ENCODE data around the gene USH1C.

Gene USH1C

DNA sequence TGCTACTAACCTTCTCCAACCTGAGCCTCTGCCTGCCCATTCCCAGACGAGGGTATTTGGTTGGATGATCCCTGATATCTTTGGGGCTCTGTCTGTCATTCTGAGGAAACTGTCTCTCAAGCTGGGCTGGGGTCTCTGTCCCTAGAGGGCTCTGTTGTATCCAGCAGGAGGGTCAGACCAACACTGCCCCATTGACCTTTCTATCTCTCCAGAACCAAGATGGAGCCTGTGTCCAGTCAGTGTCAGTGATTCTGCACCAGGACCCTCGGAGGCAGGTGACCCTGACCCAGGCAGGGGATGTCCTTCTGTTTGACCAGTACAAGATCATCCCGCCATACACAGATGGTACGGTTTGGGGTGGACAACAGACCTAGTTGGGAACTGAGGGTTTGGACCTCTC is 24.7 kb upstream of the USH1C start:
- DNase-seq: no peak

DNA sequence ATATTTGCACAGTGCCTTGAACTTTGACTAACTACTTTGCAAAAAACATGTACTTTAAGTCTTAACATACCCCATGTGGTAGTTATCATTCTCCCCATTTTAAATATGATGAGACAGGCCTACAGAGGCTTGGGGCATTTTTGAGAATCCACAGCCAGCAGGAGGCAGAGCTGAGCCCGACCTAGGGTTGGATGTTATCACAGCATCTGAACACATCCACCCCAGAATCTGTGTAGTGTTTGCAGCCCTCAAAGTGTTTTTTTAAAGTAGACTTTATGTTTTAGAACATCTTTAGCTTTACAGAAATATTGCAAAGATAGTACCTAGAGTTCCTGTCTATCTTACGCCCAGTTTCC is 20.4 kb upstream of the USH1C start:
- DNase-seq: no peak

DNA sequence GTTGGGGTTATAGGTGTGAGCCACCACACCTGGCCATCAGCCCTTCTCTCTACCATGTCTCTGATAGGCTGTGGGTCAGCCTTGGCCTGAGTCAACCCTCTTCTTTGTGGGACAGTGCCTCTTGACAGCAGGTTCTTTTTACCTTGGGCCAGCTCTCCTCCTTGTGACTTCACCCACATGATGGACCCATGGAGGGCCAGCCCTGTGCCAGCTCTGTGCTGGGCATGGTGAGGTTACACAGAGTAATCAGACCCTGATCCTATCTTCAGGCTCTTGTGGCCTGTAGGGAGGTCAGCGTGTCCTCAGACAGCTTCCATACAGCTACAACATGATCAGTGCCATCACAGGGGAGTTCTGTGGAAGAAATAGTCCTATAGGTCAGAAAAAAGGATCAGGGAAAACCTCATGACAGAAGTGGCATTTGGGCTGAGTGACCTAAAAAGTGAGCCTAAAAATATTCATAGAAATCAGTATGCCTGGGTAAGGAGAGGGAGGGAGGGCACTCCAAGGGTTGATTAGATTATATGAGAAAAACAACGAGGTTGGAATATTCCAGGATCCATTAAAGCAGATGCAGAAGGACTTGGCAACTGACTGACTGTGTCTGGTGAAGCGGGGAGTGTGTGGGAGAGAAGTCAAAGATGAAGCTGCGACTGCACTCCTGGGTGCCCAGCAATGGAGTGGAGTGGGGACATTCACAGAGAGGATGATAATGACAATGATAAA is 19.9 kb upstream of the USH1C start:
- no peak for DNase-seq

DNA sequence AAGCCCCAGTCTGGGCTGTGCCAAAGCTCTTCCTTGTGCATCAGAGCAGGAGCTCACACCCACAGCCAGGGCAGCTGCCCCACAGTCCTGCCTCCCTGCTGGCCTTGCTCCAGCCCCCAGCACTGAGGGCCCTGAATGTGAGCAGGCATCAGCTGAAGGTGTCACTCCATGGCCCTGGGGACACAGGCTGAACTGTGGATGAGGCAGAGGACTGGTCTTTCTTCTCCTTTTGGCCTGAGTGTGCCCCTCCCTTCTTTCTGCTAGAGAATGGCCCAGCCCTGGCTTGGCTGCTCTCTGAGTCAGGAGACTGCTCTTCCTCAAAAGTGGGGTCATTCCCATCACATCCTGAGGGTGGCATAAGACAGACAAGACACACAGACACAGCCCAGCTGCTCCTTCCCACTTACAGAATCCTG is 19.0 kb upstream of the USH1C start:
- no peak for DNase-seq

DNA sequence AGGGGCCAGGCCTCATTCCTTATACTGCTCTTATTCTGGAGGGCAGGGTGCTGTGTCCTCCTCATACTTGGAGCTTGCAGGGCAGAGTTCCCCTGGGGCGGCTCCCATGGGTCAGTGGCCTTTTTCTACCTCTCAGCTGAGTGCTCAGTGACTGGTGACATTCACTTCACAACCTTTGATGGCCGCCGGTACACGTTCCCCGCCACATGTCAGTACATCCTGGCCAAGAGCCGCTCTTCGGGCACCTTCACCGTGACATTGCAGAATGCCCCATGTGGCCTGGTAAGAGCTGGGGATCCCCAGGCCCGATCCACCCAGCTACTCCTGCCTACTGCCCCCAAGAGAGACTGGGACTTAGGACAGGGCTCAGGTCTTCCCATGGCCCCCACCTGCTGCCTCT is 17.3 kb upstream of the USH1C start:
- no peak for DNase-seq

DNA sequence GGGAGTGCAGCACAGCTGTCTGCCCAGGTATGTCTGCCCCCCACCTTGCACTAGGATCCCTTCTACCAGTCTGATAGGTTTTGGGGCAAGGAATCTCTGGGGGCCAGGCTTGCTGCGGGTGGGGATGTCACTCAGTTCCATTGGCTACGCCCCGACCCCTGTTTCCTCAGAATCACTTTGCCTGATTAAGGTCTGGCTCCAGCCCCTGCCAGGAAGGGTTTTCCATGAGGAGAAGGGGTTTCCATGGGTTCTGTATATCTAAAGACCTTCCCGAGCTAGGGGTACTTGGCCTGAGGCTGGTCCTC is 16.8 kb upstream of the USH1C start:
- DNase-seq: no peak

DNA sequence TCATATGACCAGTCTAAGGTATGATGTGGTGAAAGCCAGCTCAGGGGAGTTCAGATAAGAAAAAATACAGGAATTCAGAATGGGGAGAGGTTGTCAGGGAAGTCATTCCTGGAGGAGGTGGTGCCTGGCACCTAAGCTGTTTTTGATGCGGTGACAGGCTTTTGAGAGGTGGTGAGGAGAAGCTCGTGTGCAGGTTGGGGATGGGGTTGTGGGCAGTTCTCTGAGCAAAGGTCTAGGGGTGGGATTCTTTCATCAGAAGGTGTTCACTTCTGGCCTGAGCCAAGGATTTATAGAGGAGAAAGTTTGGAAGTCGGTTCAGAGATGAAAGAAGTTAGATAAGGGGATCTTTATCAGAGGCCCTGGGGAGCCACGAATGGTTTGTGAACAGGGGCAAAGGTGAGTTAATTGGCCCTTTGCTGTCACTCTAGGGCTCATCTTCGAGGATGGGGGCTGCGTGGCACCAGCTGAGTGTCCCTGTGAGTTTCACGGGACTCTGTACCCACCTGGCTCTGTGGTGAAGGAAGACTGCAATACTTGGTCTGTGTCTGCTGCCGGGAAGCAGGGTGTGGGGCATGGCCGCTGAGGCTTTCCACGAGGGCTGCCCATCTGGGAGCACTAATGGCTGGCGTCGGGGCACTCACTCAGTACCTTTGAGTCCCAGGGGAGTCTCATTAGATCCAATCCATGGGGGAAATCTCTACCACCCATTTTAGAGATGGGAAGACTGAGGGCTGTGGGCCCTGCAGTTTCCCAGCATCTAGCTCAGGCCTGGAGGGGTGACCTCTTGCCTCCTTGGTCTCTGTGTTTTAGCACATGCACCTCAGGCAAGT is 16.3 kb upstream of the USH1C start:
- DNase-seq: no peak

DNA sequence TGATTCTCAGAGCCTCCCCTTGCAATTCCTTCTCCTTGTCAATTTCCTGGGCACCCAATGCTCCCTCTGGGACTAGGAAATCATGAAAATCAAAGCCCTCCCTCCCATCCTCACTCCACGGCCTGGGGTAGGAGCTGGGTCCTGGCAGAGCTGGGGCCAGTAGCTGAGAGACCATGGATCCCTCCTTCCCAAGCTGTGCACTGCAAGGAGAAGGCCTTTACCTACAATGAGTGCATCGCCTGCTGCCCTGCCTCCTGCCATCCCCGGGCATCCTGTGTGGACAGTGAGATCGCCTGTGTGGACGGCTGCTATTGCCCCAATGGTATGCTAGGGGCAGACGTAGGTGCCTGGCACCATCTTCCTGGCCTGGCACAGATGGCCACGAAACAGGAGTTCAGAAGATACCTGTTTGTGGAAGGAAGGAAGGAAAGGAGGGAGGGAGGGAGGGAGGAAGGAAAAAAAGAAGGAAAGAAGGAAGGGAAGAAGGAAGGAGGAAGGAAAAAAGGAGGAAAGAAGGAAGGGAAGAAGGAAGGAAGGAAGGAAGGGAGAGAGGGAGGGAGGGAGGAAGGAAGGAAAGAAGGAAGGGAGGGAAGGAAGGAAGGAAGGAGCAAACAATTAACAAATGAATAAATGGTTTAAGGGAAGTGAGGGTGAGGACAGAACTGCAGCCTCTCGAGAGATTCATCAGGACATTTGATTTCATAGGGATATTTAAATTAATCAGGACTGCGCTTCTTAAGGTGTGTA is 15.3 kb upstream of the USH1C start:
- DNase-seq: no peak

DNA sequence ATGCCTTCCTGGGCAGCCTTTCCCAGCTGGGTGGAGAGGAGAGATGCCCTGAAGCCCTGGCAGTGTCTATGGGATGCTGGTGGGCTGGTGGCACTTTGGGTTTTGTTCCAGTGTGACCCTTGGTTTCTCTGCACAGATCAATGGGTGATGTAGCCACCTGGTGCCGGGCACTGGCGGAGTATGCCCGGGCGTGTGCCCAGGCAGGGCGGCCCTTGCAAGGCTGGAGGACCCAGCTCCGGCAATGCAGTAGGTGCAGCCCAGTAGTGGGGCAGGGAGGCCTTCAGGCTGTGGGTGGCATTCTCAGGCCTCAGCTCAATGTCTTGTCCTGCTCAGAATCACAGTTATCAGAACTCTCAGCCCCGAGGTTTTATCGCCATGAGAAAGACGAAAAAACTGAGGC is 14.7 kb upstream of the USH1C start:
- no peak for DNase-seq

DNA sequence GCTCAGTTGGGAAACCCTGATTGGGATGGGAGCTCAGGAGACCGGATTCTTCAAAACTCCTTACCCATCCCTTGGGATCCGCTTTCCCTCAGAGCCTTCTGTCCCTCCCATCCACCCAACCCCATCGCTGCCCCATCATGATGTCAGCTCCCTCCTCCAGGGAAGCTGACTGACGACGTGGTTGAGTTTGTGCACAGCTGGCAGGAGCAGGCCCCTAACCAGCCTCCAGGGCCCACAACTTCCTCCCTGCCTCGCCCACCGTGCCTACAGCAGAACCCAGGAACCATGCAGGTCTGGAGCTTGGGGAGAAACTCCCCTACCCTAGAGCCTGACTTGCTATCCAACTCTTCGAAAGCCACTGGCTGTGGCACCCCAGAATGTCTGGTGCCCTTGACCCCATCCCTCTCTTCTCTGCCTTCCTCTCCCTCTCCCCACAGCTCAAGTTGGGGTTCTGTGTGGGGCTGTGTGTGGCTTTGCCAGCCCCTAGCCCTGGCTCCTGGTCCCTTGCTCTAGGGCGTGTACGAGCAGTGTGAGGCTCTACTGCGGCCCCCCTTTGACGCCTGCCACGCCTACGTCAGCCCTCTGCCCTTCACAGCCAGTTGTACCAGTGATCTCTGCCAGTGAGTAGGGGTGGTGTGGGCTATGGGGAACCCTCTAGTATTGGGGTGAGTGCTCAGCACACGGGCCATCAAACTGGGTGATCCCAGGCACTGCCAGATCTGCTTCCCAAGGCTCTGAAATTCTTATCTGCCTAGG is 14.0 kb upstream of the USH1C start:
- DNase-seq: no peak

DNA sequence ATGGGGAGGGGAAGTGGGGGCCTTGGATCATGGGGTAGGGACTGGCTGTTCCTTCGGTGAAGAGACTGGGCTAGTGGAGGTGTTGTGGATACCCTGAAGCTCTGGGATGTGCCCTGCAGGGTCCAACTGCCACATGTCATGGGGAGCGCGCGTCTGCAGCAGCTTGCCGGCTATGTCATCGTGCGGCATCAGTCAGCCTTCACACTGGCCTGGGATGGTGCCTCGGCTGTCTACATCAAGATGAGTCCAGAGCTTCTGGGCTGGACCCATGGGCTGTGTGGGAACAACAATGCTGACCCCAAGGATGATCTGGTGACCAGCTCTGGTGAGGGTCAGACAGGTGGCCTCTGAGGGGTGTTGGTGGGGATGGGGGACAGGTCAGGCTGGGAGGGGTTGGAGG is 12.8 kb upstream of the USH1C start:
- DNase-seq: no peak

DNA sequence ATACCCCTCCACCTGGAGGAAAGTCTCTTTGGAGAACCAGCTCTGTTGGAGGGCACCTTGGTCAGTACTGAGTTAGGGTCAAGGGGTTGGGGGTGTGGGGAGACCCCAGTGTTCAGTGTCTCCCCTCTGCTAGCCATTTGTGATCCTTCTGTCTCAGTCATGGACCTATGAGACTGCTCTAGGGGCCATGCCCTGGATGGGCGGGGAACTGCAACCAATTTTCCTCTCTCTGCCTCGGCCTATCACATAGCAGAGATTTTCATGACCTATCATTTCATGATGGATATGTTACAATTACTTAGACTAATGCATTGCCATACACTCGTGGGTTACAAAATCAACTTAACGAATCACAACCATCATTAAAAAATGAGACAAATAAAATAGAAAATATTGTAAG is 10.3 kb upstream of the USH1C start:
- no peak for DNase-seq

DNA sequence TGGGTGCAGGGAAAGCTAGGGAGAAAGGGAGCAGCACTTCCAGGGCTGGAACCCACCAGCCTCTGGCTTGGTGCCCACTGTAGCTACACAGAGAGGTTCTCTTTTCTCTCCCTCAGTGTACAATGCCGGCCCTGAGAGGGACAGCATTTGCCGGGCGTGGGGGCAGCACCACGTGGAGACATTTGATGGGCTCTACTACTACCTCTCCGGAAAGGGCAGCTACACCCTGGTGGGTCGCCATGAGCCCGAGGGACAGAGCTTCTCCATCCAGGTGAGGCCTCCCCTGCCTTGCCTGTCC is 9.0 kb upstream of the USH1C start:
- DNase-seq: no peak

DNA sequence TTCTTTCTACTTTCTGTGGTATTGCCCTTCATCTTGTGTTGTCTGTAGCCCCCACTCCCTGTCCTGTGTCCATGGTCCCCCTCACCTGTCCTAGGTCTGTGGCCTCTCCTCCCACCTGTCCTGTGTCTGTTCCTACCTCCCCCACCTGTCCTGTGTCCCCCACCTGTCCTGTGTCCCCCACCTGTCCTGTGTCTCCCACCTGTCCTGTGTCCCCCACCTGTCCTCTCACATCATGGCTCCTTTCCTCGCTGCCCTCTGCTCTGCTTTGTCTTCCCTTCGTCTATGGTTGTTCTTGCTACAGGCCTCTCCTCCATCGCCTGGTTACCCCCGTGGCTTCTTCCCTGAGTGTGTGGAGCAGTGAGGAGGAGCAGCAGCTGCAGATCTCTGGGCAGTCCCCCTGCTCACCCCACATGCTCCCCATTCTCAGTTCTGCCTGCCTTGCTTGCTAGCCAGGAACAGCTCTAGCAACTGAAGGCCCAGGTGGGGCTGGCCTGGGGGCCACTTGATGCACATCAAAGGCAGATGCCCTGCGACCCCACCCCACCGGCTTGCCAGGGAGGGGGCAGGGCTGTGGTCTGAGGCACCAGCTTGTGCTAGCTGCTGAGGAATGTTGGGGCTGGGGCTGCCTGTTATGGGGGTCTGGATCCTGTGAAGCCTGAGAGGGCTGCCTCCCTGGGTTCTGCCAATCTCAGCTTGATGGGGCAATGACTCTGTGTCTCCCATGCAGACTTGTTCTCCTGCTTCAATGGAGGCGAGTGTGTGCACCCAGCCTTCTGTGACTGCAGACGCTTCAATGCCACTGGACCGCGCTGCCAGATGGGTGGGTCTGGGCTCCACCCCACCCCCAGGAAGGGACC is 8.4 kb upstream of the USH1C start:
- DNase-seq: no peak

DNA sequence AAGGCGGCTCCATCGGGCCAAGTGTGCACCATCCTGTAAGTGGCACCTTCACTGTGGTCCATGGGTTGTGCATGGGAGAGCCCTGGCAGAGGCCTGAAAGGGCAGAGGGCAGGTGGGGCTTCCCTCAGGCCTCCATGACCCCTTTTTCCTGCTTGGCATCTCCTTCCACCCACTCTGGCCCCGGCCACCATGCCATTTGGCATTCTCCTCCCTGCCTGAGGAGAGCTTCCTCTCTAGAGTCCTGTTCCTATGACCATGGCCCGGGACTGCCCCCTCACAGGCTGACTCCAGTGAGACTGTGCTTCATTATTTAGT is 7.8 kb upstream of the USH1C start:
- DNase-seq: no peak

DNA sequence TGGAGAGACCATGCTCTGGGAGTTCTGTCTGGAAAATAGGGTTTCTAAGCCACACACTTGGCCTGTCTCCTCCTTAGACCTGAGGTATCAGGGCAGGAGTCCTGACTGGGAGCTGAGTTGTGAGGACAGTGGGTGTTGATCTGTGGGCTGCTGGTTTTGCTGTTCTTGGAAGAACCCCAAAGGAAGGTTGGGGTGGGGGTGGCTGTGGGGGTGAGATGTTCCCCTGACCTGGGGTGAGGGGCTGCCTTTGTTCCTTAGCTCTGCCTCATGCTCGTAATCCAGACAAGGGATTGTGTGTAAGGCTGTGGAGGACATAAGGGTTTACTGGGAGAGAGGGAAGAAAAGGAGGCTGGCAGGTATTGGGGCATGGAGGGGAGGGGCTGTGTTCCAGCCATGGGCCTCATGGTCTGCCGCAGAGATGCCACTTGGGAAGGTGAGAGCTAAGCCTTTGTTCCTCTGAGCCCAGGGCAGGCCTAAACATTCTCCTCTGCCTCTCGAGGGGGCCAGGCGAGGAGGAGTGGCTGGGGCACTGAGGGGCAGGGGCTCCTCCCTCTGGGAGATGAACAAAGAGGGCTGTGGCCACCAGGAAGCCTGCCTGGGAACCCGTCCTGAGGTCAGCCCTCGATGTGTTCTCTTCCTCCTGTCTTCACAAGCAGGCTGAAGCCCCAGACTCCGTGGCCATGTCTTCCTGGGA is 7.3 kb upstream of the USH1C start:
- DNase-seq: no peak

DNA sequence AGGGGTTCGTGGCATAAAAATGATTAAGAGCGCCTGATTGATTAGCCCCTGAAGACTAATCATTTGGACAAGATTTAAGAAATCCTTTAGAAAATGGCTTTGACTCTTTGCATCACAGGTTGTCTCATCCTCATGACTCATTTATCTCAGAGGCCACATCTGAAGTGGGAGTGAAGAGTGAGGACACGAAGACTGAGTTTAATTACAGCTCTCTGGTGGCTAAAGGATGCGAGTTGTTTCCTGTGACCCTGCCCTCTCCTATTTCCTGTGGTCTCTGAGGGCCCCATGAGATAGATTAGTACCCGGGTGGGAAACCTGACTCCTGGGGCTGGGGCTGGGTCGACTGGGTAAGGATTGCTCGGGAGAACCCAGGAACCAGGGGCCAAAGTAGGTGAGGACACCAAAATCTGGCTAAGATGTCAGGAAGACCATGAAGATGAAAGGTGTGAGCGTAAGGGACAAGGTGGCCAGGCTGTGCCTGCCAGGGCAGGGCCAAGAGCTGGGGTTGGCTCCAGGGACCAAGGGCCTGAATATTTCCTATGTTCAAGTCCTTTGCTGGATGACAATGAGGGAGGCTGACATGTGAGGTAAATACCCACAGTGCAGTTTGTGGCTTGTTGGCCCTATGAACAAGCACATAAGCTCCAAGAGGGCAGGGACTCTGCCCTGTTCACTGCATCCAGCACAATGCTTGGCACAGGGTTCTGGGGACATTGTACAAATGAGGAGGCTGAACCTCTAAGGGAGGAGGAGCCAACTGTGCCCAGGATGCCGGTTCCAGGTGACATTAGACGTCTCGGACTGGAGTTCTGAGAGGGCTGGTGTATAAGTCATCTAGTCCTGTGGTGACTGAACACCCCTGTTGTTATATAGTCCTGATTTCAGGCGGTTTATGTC is 6.5 kb upstream of the USH1C start:
- no peak for DNase-seq

DNA sequence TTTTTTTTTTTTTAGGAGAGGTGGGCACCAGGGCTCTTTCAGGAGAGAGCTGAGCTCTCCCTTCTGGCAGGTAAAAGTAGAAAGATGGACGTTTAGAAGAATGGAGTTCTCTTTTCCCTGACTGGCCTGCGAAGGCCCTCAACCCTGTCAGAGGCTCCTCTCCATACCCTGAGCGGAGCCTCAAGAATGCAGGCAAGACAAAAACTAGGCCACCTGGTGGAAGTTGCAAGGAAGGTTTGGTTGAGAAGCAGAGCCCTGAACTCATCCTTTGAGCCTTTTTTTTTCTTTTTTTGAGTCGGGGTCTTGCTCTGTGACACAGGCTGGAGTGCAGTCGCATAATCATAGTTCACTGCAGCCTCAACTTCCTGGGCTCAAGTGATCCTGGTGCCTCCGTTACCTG is 4.2 kb upstream of the USH1C start:
- no peak for DNase-seq

DNA sequence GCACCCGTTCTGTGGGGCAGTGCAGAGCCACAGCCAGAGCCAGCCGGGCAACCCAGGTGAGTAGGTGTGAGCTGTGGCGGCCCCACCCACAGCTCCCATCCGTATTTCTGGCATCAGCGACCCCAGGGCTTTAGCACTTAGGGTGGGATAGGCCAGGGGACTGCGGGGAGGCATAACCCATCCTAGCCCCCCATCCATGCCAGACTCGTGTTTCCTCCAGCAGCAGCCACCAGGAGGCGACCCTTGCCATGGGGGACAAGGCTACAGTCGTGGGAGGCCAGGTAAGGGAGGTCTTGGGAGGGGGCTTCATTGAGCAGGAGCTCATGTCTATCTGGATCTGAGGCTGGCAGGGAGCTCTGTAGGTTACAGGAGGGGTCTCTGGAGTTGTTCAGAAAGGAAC is 3.7 kb upstream of the USH1C start:
- no peak for DNase-seq

DNA sequence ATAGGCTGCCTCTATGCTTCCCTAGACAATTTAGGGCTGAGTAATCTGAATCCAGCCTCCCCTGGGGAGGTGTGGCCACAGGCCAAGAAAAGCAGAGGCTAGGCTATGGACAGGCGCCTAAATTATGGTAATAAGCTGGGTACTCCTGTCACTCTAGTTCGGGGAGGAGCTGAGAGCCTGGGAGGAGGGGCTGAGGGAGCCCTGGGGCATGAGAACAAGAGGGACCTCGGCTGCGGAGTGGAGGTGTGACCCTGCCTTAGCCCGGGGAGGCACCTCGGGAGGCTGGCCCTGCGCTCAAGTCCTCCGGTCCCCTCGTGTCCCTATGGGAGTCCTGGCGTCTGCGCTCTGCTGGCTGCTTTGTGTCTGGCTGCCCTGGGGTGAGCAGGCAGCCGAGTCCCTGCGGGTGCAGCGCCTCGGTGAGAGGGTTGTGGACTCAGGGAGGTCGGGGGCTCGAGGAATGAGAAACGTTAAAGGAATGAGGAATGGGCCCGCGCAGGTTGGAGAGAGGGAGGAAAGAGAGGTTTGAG is 2.9 kb upstream of the USH1C start, which contains the start of gene OTOG:
Gene OTOG (plus strand): TSS at position 209 of the 527 bp plus-strand sequence. CDS start 114 bp downstream, at position 323.
- DNase-seq: peak; percentile 81

DNA sequence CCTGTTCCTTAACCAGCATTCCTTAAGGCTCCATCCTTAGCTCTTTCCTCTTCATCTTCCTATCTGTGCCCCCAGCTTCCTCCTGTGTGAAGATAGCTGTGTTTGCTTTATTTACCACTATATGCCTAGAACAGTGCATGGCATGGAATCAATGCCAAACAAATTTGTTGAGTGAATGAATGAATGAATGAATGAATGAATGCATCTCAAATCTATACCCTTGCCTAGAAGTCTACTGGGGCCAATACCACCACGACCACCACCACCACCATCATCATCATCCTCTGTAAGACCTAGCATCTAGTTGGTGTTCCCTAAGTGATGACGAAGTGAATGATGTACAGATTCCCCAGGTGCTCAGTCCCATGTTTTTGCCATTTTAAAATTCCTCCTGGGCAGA is 2.0 kb upstream of the USH1C start:
- DNase-seq: no peak

All from COR-L47 (cell line).